ENCODE data around the gene TIMM44. TPM values are rescaled to one million over a fixed set of nuclear protein-coding genes. Genes with fewer than 3 reads are reported as not detected.

Gene TIMM44
- total RNA-seq, 1 donor from 2014 or later = 43.7 TPM

GRCh38 chr19:7907122-7907521 is 36.3 kb downstream of the TIMM44 start:
- no peak overlapping the region for H2AFZ ChIP-seq (replicated peaks)
- Mint-ChIP-seq H3K4me3 (peak overlapping the region; percentile 46), H3K4me1 (peaks cover 20% of the 10 kb centered on the region), H3K9me3 (no peaks in the 10 kb centered on the region), H3K36me3 (peaks cover 8% of the 10 kb centered on the region), H3K27ac (no peak overlapping the region), H3K27me3 (ENCODE audit: insufficient read depth, low read depth) (peaks cover 3% of the 10 kb centered on the region)
- H3K27me3 ChIP-seq = peaks cover 5% of the 10 kb centered on the region
- peaks cover 9% of the 10 kb centered on the region for H3F3A ChIP-seq (ENCODE audit: low read depth)
- H3K9me3 ChIP-seq (ENCODE audit: low read depth) = no peaks in the 10 kb centered on the region
- peaks cover 37% of the 10 kb centered on the region for H3K79me2 ChIP-seq (ENCODE audit: low read depth)
- no peak for TF ChIP-seq EZH2 (IDR thresholded peaks at IDR 0.05)
- TF ChIP-seq EZH2phosphoT487 (IDR thresholded peaks at IDR 0.05) = no peak
- TF ChIP-seq CTCF (IDR thresholded peaks at IDR 0.05) = no peak
- H3K4me3 ChIP-seq = no peak overlapping the region
- H3K9ac ChIP-seq = no peak overlapping the region
- peaks cover 11% of the 10 kb centered on the region for H3K4me1 ChIP-seq
- H3K27ac ChIP-seq = no peak overlapping the region
- H4K20me1 ChIP-seq (ENCODE audit: low read depth) = peaks cover 60% of the 10 kb centered on the region
- no peak overlapping the region for H3K4me2 ChIP-seq
- H3K36me3 ChIP-seq = no peaks in the 10 kb centered on the region
- no peak for DNase-seq (ENCODE audit: low spot score)

- Histone ChIP-seq H3K4me3 (no peak overlapping the region), H3K4me2 (no peak overlapping the region), H4K20me1 (ENCODE audit: low read depth) (peaks cover 53% of the 10 kb centered on the region), H3K27ac (no peak overlapping the region), H3K9me3 (ENCODE audit: low read depth) (no peaks in the 10 kb centered on the region), H3K9ac (no peak overlapping the region), H3F3A (ENCODE audit: low read depth) (peaks cover 9% of the 10 kb centered on the region), H2AFZ (replicated peaks) (no peak overlapping the region), H3K27me3 (peaks cover 5% of the 10 kb centered on the region), H3K36me3 (no peaks in the 10 kb centered on the region), H3K4me1 (peaks cover 11% of the 10 kb centered on the region), H3K79me2 (ENCODE audit: low read depth) (peaks cover 37% of the 10 kb centered on the region)
- peaks cover 3% of the 10 kb centered on the region for H3K27me3 Mint-ChIP-seq (ENCODE audit: insufficient read depth, low read depth)
- H3K9me3 Mint-ChIP-seq = no peaks in the 10 kb centered on the region
- H3K27ac Mint-ChIP-seq = peak overlapping the region; percentile 36
- DNase-seq (ENCODE audit: low spot score) = no peak
- H3K36me3 Mint-ChIP-seq = peaks cover 2% of the 10 kb centered on the region
- no peak for TF ChIP-seq CTCF (IDR thresholded peaks at IDR 0.05)
- TF ChIP-seq EZH2 (IDR thresholded peaks at IDR 0.05) = no peak
- TF ChIP-seq EZH2phosphoT487 (IDR thresholded peaks at IDR 0.05) = no peak
- H3K4me3 Mint-ChIP-seq = peak overlapping the region; percentile 77
- H3K4me1 Mint-ChIP-seq = peaks cover 20% of the 10 kb centered on the region
These were observed 37.6 kb downstream of the TIMM44 start for GRCh38 chr19:7905859-7906258.

- no peaks in the 10 kb centered on the region for H3K9me3 Mint-ChIP-seq
- peaks cover 53% of the 10 kb centered on the region for H4K20me1 ChIP-seq (ENCODE audit: low read depth)
- peaks cover 37% of the 10 kb centered on the region for H3K79me2 ChIP-seq (ENCODE audit: low read depth)
- no peaks in the 10 kb centered on the region for H3K36me3 ChIP-seq
- peaks cover 5% of the 10 kb centered on the region for H3K27me3 Mint-ChIP-seq (ENCODE audit: insufficient read depth, low read depth)
- H3K36me3 Mint-ChIP-seq = peaks cover 2% of the 10 kb centered on the region
- peaks cover 20% of the 10 kb centered on the region for H3K4me1 Mint-ChIP-seq
- TF ChIP-seq EZH2phosphoT487 (IDR thresholded peaks at IDR 0.05) (no peak), EZH2 (IDR thresholded peaks at IDR 0.05) (no peak), CTCF (IDR thresholded peaks at IDR 0.05) (no peak)
- no peak for DNase-seq (ENCODE audit: low spot score)
- H3K9ac ChIP-seq = no peak overlapping the region
- no peaks in the 10 kb centered on the region for H3K9me3 ChIP-seq (ENCODE audit: low read depth)
- H3K4me3 Mint-ChIP-seq = peak overlapping the region; percentile 87
- H3K4me3 ChIP-seq = no peak overlapping the region
- peak overlapping the region; percentile 36 for H3K27ac Mint-ChIP-seq
- peaks cover 5% of the 10 kb centered on the region for H3K27me3 ChIP-seq
- peak overlapping the region; percentile 88 for H3K4me2 ChIP-seq
- H2AFZ ChIP-seq (replicated peaks) = no peak overlapping the region
- H3F3A ChIP-seq (ENCODE audit: low read depth) = peaks cover 9% of the 10 kb centered on the region
- H3K4me1 ChIP-seq = peaks cover 11% of the 10 kb centered on the region
- H3K27ac ChIP-seq = no peak overlapping the region
These were observed 38.2 kb downstream of the TIMM44 start for GRCh38 chr19:7905268-7905667.
